IMR-90 (cell line): Measurements from ENCODE around the gene RNF151. TPM values are rescaled to one million over a fixed set of nuclear protein-coding genes. Genes with fewer than 3 reads are reported as not detected.

Experiments used
- ATAC-seq: fragments of 200-7000 bp; cut with Tn5 transposase; 2 replicates; pipeline ENCODE4 v1.9.1; 2020; ENCODE audit warnings: low read depth, mild to moderate bottlenecking, moderate library complexity
- BruUV-seq: library from RNA; stranded (reverse); fragments of 400-500 nt; replicated peaks from 2 replicates; lab custom pipeline; 2021; lab: Mats Ljungman, UMichigan
- CTCF ChIA-PET: fragments of 300-600 bp; formaldehyde crosslinking; extraction: SDS; loops from one replicate; lab custom pipeline; 2021; ENCODE audit warnings: antibody characterized with exemption; lab: Yijun Ruan, JAX
- POLR2A ChIA-PET: fragments of 300-600 bp; sonication (Branson Sonifier 250); formaldehyde crosslinking; loops from one replicate; lab custom pipeline; 2022; ENCODE audit warnings: antibody characterized with exemption; ENCODE audit not compliant: unreplicated experiment; lab: Charles Lee
- DNase-seq: peaks from one replicate; pipeline ENCODE4 v3.0.0; 2013
- H2AFZ ChIP-seq: replicated peaks from 2 replicates; pipeline ENCODE3; 2013; ENCODE audit warnings: low read length, mild to moderate bottlenecking; ENCODE audit not compliant: poor library complexity
- H2AK5ac ChIP-seq: 2 replicates; pipeline ENCODE4 v1.6.1; 2013; ENCODE audit warnings: low read depth, low read length, inconsistent platforms
- H2AK9ac ChIP-seq: replicated peaks from 2 replicates; pipeline ENCODE3; 2013; ENCODE audit warnings: mild to moderate bottlenecking, low read depth, low read length, moderate library complexity; ENCODE audit not compliant: poor library complexity
- H2BK120ac ChIP-seq: 2 replicates; pipeline ENCODE4 v1.6.1; 2013; ENCODE audit warnings: low read depth, low read length, inconsistent platforms
- H2BK15ac ChIP-seq: 3 replicates; pipeline ENCODE4 v1.6.1; 2013; ENCODE audit warnings: low read depth, low read length, inconsistent platforms
- H2BK20ac ChIP-seq: 2 replicates; pipeline ENCODE4 v1.6.1; 2013; ENCODE audit warnings: low read depth, mild to moderate bottlenecking, inconsistent platforms, low read length, moderate library complexity
- H2BK5ac ChIP-seq: 2 replicates; pipeline ENCODE4 v1.6.1; 2013; ENCODE audit warnings: mild to moderate bottlenecking, low read depth, low read length, inconsistent platforms; ENCODE audit not compliant: poor library complexity, severe bottlenecking
- H3K14ac ChIP-seq: replicated peaks from 2 replicates; pipeline ENCODE4 v1.6.1; 2013; ENCODE audit warnings: low read depth, low read length, inconsistent platforms
- H3K18ac ChIP-seq: 2 replicates; pipeline ENCODE4 v1.6.1; 2013; ENCODE audit warnings: low read depth, low read length, control low read depth
- H3K23ac ChIP-seq: 2 replicates; pipeline ENCODE4 v1.6.1; 2013; ENCODE audit warnings: low read depth, low read length, inconsistent platforms
- H3K27ac ChIP-seq: 2 replicates; pipeline ENCODE4 v1.5.1; 2013; ENCODE audit warnings: mild to moderate bottlenecking, control low read depth, low read length; ENCODE audit not compliant: insufficient read depth
- H3K27me3 ChIP-seq: 2 replicates; pipeline ENCODE4 v1.6.1; 2013; ENCODE audit warnings: low read length; ENCODE audit not compliant: control insufficient read depth, insufficient read depth
- H3K36me3 ChIP-seq: 2 replicates; pipeline ENCODE4 v1.6.1; 2013; ENCODE audit warnings: low read length, mixed read lengths; ENCODE audit not compliant: control insufficient read depth, insufficient read depth
- H3K4ac ChIP-seq: 2 replicates; pipeline ENCODE4 v1.6.1; 2013; ENCODE audit warnings: low read depth, low read length, inconsistent platforms
- H3K4me1 ChIP-seq: 2 replicates; pipeline ENCODE4 v1.6.1; 2013; ENCODE audit warnings: low read length, mixed read lengths; ENCODE audit not compliant: control insufficient read depth, insufficient read depth
- H3K4me2 ChIP-seq: 2 replicates; pipeline ENCODE4 v1.6.1; 2013; ENCODE audit warnings: low read depth, mild to moderate bottlenecking, control low read depth, low read length, moderate library complexity
- H3K4me3 ChIP-seq: 2 replicates; pipeline ENCODE4 v1.5.1; 2013; ENCODE audit warnings: low read depth, mild to moderate bottlenecking, control low read depth, low read length, moderate library complexity; ENCODE audit not compliant: insufficient read depth
- H3K56ac ChIP-seq: 2 replicates; pipeline ENCODE4 v1.6.1; 2013; ENCODE audit warnings: low read length, inconsistent platforms; ENCODE audit not compliant: insufficient read depth; ENCODE audit errors: extremely low read depth
- H3K79me1 ChIP-seq, 2 experiments: 2 replicates each; pipeline ENCODE4 v1.6.1; 2013; ENCODE audit warnings: low read length in 2 of 2, inconsistent platforms in 1 of 2, low read depth in 1 of 2
- H3K9ac ChIP-seq: 2 replicates; pipeline ENCODE4 v1.6.1; 2013; ENCODE audit warnings: low read depth, low read length, control low read depth
- H3K9me1 ChIP-seq: 2 replicates; pipeline ENCODE4 v1.6.1; 2013; ENCODE audit warnings: low read length, inconsistent platforms; ENCODE audit not compliant: insufficient read depth
- H3K9me3 ChIP-seq: 2 replicates; pipeline ENCODE4 v1.6.1; 2013; ENCODE audit warnings: low read length; ENCODE audit not compliant: control insufficient read depth, insufficient read depth
- H4K20me1 ChIP-seq: 2 replicates; pipeline ENCODE4 v1.6.1; 2013; ENCODE audit warnings: low read length, inconsistent platforms; ENCODE audit not compliant: insufficient read depth
- H4K5ac ChIP-seq: 2 replicates; pipeline ENCODE4 v1.6.1; 2013; ENCODE audit warnings: mild to moderate bottlenecking, low read depth, low read length, control low read depth
- H4K8ac ChIP-seq, 2 experiments: 2 replicates each; pipeline ENCODE4 v1.6.1; 2013; ENCODE audit warnings: low read depth in 2 of 2, low read length in 2 of 2, control low read depth in 1 of 2, inconsistent platforms in 1 of 2
- H4K91ac ChIP-seq: 2 replicates; pipeline ENCODE4 v1.6.1; 2013; ENCODE audit warnings: low read depth, low read length, inconsistent platforms; ENCODE audit not compliant: insufficient read depth
- BHLHE40 ChIP-seq: fragments of 150-350 bp; IDR thresholded peaks from 2 replicates; pipeline ENCODE4 v1.6.1; 2016; ENCODE audit warnings: mild to moderate bottlenecking, low read depth, low read length
- CEBPB ChIP-seq: IDR thresholded peaks from 2 replicates; pipeline ENCODE4 v1.6.1; 2012; ENCODE audit warnings: low read depth, low read length, improper control_type of control experiment
- CHD1 ChIP-seq: IDR thresholded peaks from 2 replicates; pipeline ENCODE4 v1.6.1; 2012; ENCODE audit warnings: low read depth, low read length, improper control_type of control experiment
- FOS ChIP-seq: fragments of 150-350 bp; IDR thresholded peaks from 2 replicates; pipeline ENCODE4 v1.6.1; 2016; ENCODE audit warnings: low read depth, low read length
- MAFK ChIP-seq: IDR thresholded peaks from 2 replicates; pipeline ENCODE4 v1.6.1; 2012; ENCODE audit warnings: low read depth, low read length, improper control_type of control experiment
- MXI1 ChIP-seq: IDR thresholded peaks from 2 replicates; pipeline ENCODE4 v1.6.1; 2012; ENCODE audit warnings: low read depth, mild to moderate bottlenecking, low read length, moderate library complexity, borderline replicate concordance
- NFE2L2 ChIP-seq: fragments of 150-350 bp; IDR thresholded peaks from 2 replicates; pipeline ENCODE4 v1.6.1; 2016; ENCODE audit warnings: low read depth, mild to moderate bottlenecking, low read length
- RAD21 ChIP-seq: IDR thresholded peaks from 2 replicates; pipeline ENCODE4 v1.6.1; 2012; ENCODE audit warnings: low read length, improper control_type of control experiment
- RCOR1 ChIP-seq: IDR thresholded peaks from 2 replicates; pipeline ENCODE4 v1.6.1; 2012; ENCODE audit warnings: mild to moderate bottlenecking, low read length, improper control_type of control experiment; ENCODE audit not compliant: insufficient replicate concordance
- RFX5 ChIP-seq: IDR thresholded peaks from 2 replicates; pipeline ENCODE4 v1.8.0; 2012; ENCODE audit warnings: low read depth, mild to moderate bottlenecking, low read length, moderate library complexity
- SMC3 ChIP-seq: fragments of 150-350 bp; IDR thresholded peaks from 2 replicates; pipeline ENCODE4 v1.6.1; 2016; ENCODE audit warnings: low read depth, mild to moderate bottlenecking, antibody characterized with exemption, low read length, moderate library complexity
- WGBS, 2 experiments: methylation state at CpG; one replicate each; pipeline versions ENCODE4 v1.1.5 to v1.1.7; 2013; ENCODE audit warnings: missing lambda C conversion rate in 2 of 2; ENCODE audit not compliant: insufficient read length in 1 of 2; ENCODE audit errors: extremely low coverage in 2 of 2; 5-methylcytosine and 5-hydroxymethylcytosine counted together
- dilution Hi-C: fragments of 300-500 bp; cut with HindIII; formaldehyde crosslinking; loops from one replicate; pipeline ENCODE4 v1.14.3; 2018; ENCODE audit warnings: low sequenced_read_pairs; ENCODE audit not compliant: unreplicated experiment
- in situ Hi-C: fragments of 300-500 bp; cut with MboI; formaldehyde crosslinking; loops from 3 replicates; pipeline ENCODE4 v1.14.3; 2019; ENCODE audit warnings: low sequenced_read_pairs, inconsistent platforms, mixed read lengths
- intact Hi-C: fragments of 100-400 bp; cut with micrococcal nuclease; formaldehyde crosslinking; loops from 2 replicates; pipeline ENCODE4 v1.10.0; 2022
- polyA plus RNA-seq, 3 experiments: library from polyadenylated mRNA; depleted of rRNA; stranded (reverse); fragments of >200 nt; gene quantifications; 2 replicates each; pipeline ENCODE4 v1.2.3, GENCODE V29; 2012; ENCODE audit warnings: low replicate concordance in 1 of 3
- total RNA-seq: library from RNA; depleted of rRNA; stranded (reverse); fragments of >200 nt; gene quantifications from 2 replicates; pipeline ENCODE4 v1.2.3, GENCODE V29; 2012
- TF ChIP-seq, protein P1 (sequence below): fragments of 150-350 bp; IDR thresholded peaks from 2 replicates; pipeline ENCODE4 v1.6.1; 2017; ENCODE audit warnings: mild to moderate bottlenecking, antibody characterized with exemption, low read length, low read depth
- TF ChIP-seq, protein P2 (sequence below): conservative IDR thresholded peaks from 2 replicates; pipeline ENCODE4 v1.5.1; 2012; ENCODE audit warnings: mild to moderate bottlenecking, low read depth, low read length, improper control_type of control experiment

RNF151 gene
- total and polyA plus RNA-seq, 2 of the 4 experiments (the other 2 are of a cell fraction) = not detected

DNA sequence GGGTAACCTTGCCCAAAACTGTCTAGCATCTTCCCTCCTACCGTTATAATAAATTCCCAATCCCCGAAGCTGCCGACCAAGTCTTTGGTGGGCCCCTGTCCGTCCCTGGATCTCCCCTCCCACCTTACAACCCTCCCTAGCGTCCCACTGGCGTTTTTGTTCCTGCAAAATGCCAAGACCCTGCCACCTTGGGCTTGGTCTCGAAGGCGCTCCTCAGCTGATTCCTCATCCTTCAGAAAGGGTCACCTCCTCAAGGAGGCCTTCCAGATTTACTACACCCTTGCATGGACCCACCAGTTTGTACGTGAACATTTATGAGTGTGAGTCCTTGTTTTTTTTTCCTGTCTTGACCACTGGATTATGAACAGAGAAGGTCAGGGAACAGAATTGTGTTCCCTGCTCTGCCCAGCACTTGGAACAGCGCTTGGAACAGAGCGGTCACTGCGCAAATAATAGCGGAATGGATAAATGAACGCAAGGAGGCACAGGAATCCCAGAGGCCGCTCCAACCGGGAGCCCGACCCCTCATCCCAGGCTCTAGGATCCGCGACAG is 16.4 kb downstream of the RNF151 start:
- peak overlapping the region; percentile 94 for H2AFZ ChIP-seq
- WGBS, 2 experiments = 25% methylated on average over 9 of the region's 19 CpGs; no CpG with 5 or more reads in 1 of the 2 experiments
- no peak overlapping the region for H2BK15ac ChIP-seq
- ChIA-PET CTCF (interaction anchor here (0.7 kb wide), 1 partner anchor 173 kb away, joined by 5 read pairs; no protein-coding TSS in a partner anchor), POLR2A (no interaction called here)
- peak overlapping the region; percentile 34 for H2AK5ac ChIP-seq
- H3K9me1 ChIP-seq = peaks cover 9% of the 10 kb centered on the region
- in situ Hi-C loops = no loop called here
- H4K5ac ChIP-seq = no peak overlapping the region
- no peak overlapping the region for H3K4ac ChIP-seq
- H3K14ac ChIP-seq = no peak overlapping the region
- dilution Hi-C loops = no loop called here
- no peak for TF ChIP-seq NFE2L2
- no peak for TF ChIP-seq BHLHE40
- TF ChIP-seq, protein P1, sequence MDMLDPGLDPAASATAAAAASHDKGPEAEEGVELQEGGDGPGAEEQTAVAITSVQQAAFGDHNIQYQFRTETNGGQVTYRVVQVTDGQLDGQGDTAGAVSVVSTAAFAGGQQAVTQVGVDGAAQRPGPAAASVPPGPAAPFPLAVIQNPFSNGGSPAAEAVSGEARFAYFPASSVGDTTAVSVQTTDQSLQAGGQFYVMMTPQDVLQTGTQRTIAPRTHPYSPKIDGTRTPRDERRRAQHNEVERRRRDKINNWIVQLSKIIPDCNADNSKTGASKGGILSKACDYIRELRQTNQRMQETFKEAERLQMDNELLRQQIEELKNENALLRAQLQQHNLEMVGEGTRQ = no peak
- TF ChIP-seq RCOR1 = no peak
- no peak for TF ChIP-seq RFX5
- no peak for TF ChIP-seq MXI1
- TF ChIP-seq RAD21 = no peak
- no peak for TF ChIP-seq FOS
- TF ChIP-seq SMC3 = no peak
- TF ChIP-seq, protein P2, sequence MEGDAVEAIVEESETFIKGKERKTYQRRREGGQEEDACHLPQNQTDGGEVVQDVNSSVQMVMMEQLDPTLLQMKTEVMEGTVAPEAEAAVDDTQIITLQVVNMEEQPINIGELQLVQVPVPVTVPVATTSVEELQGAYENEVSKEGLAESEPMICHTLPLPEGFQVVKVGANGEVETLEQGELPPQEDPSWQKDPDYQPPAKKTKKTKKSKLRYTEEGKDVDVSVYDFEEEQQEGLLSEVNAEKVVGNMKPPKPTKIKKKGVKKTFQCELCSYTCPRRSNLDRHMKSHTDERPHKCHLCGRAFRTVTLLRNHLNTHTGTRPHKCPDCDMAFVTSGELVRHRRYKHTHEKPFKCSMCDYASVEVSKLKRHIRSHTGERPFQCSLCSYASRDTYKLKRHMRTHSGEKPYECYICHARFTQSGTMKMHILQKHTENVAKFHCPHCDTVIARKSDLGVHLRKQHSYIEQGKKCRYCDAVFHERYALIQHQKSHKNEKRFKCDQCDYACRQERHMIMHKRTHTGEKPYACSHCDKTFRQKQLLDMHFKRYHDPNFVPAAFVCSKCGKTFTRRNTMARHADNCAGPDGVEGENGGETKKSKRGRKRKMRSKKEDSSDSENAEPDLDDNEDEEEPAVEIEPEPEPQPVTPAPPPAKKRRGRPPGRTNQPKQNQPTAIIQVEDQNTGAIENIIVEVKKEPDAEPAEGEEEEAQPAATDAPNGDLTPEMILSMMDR = no peak
- no peak for TF ChIP-seq CEBPB
- TF ChIP-seq MAFK = no peak
- TF ChIP-seq CHD1 = no peak
- no peaks in the 10 kb centered on the region; the same call in none of the 2 replicates for H4K20me1 ChIP-seq
- intact Hi-C loops = no loop called here
- no TSS peak for BruUV-seq
- H2BK20ac ChIP-seq = no peak overlapping the region
- H3K23ac ChIP-seq = peak overlapping the region; percentile 79
- peak overlapping the region; percentile 92 for H3K4me2 ChIP-seq
- no peak overlapping the region for H2BK120ac ChIP-seq
- ATAC-seq (no peak), DNase-seq (no peak)
- no peak overlapping the region for H2AK9ac ChIP-seq
- peaks cover 25% of the 10 kb centered on the region for H3K36me3 ChIP-seq
- H3K4me3 ChIP-seq = peak overlapping the region; percentile 76
- H4K91ac ChIP-seq = no peak overlapping the region; the same call in 1 of the 2 replicates
- peaks cover 31% of the 10 kb centered on the region; the same call in 1 of the 2 replicates for H3K27me3 ChIP-seq
- peaks cover 8% of the 10 kb centered on the region for H3K4me1 ChIP-seq
- H3K9me3 ChIP-seq = no peaks in the 10 kb centered on the region
- H3K56ac ChIP-seq = no peak overlapping the region
- no peak overlapping the region for H4K8ac ChIP-seq
- H3K27ac ChIP-seq = no peak overlapping the region
- no peak overlapping the region for H3K9ac ChIP-seq
- no peak overlapping the region for H2BK5ac ChIP-seq
- no peak overlapping the region for H3K18ac ChIP-seq
- peaks cover 21 to 29% of the 10 kb centered on the region in 2 experiments for H3K79me1 ChIP-seq
